Mesenchymal stem cell (in vitro differentiated cells and primary cell): ENCODE results near the gene PRRC2C.

Experiments
- DNase-seq: peaks from one replicate; pipeline ENCODE4 v3.0.0-alpha.2; 2013
- H2AFZ ChIP-seq: one replicate; pipeline ENCODE4 v1.6.1; 2013; ENCODE audit warnings: low read depth, mild to moderate bottlenecking, control low read depth, inconsistent platforms, low read length, moderate library complexity
- H2AK5ac ChIP-seq: 2 replicates; pipeline ENCODE4 v1.6.1; 2013; ENCODE audit warnings: low read length, moderate library complexity, mild to moderate bottlenecking, inconsistent platforms; ENCODE audit not compliant: severe bottlenecking
- H2BK120ac ChIP-seq: one replicate; pipeline ENCODE4 v1.6.1; 2013; ENCODE audit warnings: low read depth, mild to moderate bottlenecking, inconsistent platforms, low read length, moderate library complexity
- H2BK12ac ChIP-seq, 2 experiments: one replicate each; pipeline ENCODE4 v1.6.1; 2013; ENCODE audit warnings: inconsistent platforms in 2 of 2, low read length in 2 of 2, mild to moderate bottlenecking in 2 of 2, moderate library complexity in 2 of 2, control low read depth in 1 of 2
- H2BK15ac ChIP-seq: one replicate; pipeline ENCODE4 v1.6.1; 2013; ENCODE audit warnings: mild to moderate bottlenecking, low read depth, inconsistent platforms; ENCODE audit not compliant: poor library complexity, severe bottlenecking
- H2BK5ac ChIP-seq: 2 replicates; pipeline ENCODE4 v1.6.1; 2013; ENCODE audit warnings: low read depth, mild to moderate bottlenecking, low read length, control low read depth, inconsistent platforms; ENCODE audit not compliant: poor library complexity, severe bottlenecking
- H3K14ac ChIP-seq, 2 experiments: one replicate each; pipeline ENCODE4 v1.6.1; 2013; ENCODE audit warnings: inconsistent platforms in 2 of 2, low read length in 2 of 2, control low read depth in 1 of 2, mild to moderate bottlenecking in 1 of 2, moderate library complexity in 1 of 2
- H3K18ac ChIP-seq, 2 experiments: one replicate each; pipeline ENCODE4 v1.6.1; 2013; ENCODE audit warnings: inconsistent platforms in 2 of 2, low read length in 2 of 2, control low read depth in 1 of 2, low read depth in 1 of 2, mild to moderate bottlenecking in 1 of 2
- H3K23ac ChIP-seq, 2 experiments: one replicate each; pipeline ENCODE4 v1.6.1; 2013; ENCODE audit warnings: inconsistent platforms in 2 of 2, low read length in 2 of 2, mild to moderate bottlenecking in 2 of 2, moderate library complexity in 2 of 2, control low read depth in 1 of 2
- H3K27ac ChIP-seq: 2 replicates; pipeline ENCODE4 v1.5.1; 2013; ENCODE audit warnings: mild to moderate bottlenecking, moderate library complexity, low read length, control low read depth, inconsistent platforms; ENCODE audit not compliant: poor library complexity, severe bottlenecking
- H3K27me3 ChIP-seq, 2 experiments: 2 replicates each; pipeline versions ENCODE4 v1.6.1 to v1.7.0; 2013; ENCODE audit warnings: low read length in 2 of 2, mild to moderate bottlenecking in 2 of 2, moderate library complexity in 2 of 2, control low read depth in 1 of 2, inconsistent platforms in 1 of 2; ENCODE audit not compliant: control insufficient read depth in 1 of 2, insufficient read depth in 1 of 2
- H3K36me3 ChIP-seq, 2 experiments: 2 replicates each; pipeline versions ENCODE4 v1.6.1 to v1.7.0; 2013; ENCODE audit warnings: low read length in 2 of 2, control low read depth in 1 of 2, inconsistent platforms in 1 of 2, low read depth in 1 of 2, mild to moderate bottlenecking in 1 of 2; ENCODE audit not compliant: insufficient read depth in 2 of 2, control insufficient read depth in 1 of 2
- H3K4ac ChIP-seq, 2 experiments: one replicate each; pipeline ENCODE4 v1.6.1; 2013; ENCODE audit warnings: inconsistent platforms in 2 of 2, low read length in 2 of 2, mild to moderate bottlenecking in 2 of 2, moderate library complexity in 2 of 2, control low read depth in 1 of 2, low read depth in 1 of 2
- H3K4me1 ChIP-seq: 2 replicates; pipeline ENCODE4 v1.6.1; 2013; ENCODE audit warnings: low read depth, low read length, control low read depth; ENCODE audit not compliant: control insufficient read depth, insufficient read depth
- H3K4me2 ChIP-seq: 2 replicates; pipeline ENCODE4 v1.6.1; 2013; ENCODE audit warnings: low read length, mild to moderate bottlenecking, inconsistent platforms; ENCODE audit not compliant: poor library complexity, severe bottlenecking
- H3K4me3 ChIP-seq, 2 experiments: 2 replicates each; pipeline versions ENCODE4 v1.5.1 to v1.7.0; 2013; ENCODE audit warnings: low read length in 2 of 2, mild to moderate bottlenecking in 2 of 2, control low read depth in 1 of 2, low read depth in 1 of 2; ENCODE audit not compliant: insufficient read depth in 1 of 2
- H3K79me1 ChIP-seq: replicated peaks from 2 replicates; pipeline ENCODE4 v1.6.1; 2013; ENCODE audit warnings: mild to moderate bottlenecking, control low read depth, low read length, inconsistent platforms; ENCODE audit not compliant: poor library complexity, severe bottlenecking
- H3K9ac ChIP-seq: 2 replicates; pipeline ENCODE4 v1.7.0; 2013; ENCODE audit warnings: mild to moderate bottlenecking, low read length, moderate library complexity
- H3K9me3 ChIP-seq: 2 replicates; pipeline ENCODE4 v1.7.0; 2013; ENCODE audit warnings: mild to moderate bottlenecking, low read length; ENCODE audit not compliant: control insufficient read depth
- H4K8ac ChIP-seq: one replicate; pipeline ENCODE4 v1.6.1; 2013; ENCODE audit warnings: inconsistent platforms, mild to moderate bottlenecking, low read length, moderate library complexity
- H4K91ac ChIP-seq: one replicate; pipeline ENCODE4 v1.6.1; 2013; ENCODE audit warnings: mild to moderate bottlenecking, low read length, inconsistent platforms
- WGBS: methylation state at CpG from one replicate; pipeline ENCODE4 v1.1.7; 2013; ENCODE audit warnings: mixed read lengths; 5-methylcytosine and 5-hydroxymethylcytosine counted together

Gene PRRC2C

GRCh38 chr1:171446386-171446785, 38.9 kb upstream of the PRRC2C start:
- Histone ChIP-seq H3K4me2 (no peak overlapping the region), H3K9ac (no peak overlapping the region), H4K91ac (no peak overlapping the region), H2BK120ac (no peak overlapping the region), H3K14ac (no peak overlapping the region), H3K4ac (no peak overlapping the region), H3K79me1 (no peaks in the 10 kb centered on the region), H2BK15ac (no peak overlapping the region), H3K36me3 (no peaks in the 10 kb centered on the region), H2AK5ac (no peak overlapping the region), H2BK5ac (no peak overlapping the region), H3K4me1 (no peaks in the 10 kb centered on the region), H3K4me3 (no peak overlapping the region), H3K27me3 (no peaks in the 10 kb centered on the region), H3K9me3 (no peaks in the 10 kb centered on the region), H4K8ac (no peak overlapping the region), H3K23ac (no peak overlapping the region), H3K27ac (no peak overlapping the region), H2AFZ (no peak overlapping the region), H2BK12ac (no peak overlapping the region), H3K18ac (no peak overlapping the region)
- DNase-seq, result no peak

DNA sequence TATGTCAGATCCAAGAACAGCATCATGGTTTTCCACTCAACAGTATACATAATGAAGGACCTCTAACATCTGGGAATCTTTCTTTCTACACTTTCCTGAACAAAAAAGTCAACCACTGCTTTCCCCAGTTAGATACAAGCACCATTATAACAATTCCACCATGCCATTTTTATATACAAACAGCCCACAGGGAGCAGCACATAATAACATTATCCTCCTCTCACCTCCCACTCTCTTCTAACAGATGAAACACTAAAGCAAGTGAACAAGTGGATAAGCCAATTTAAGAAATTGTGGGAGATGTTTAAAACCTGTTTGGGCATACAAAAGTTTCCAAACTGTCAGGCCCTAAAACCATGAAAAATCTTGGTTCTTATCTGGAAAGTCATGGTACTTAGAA, 29.4 kb upstream of the PRRC2C start:
- Histone ChIP-seq H3K14ac (no peak overlapping the region), H3K27ac (no peak overlapping the region), H2AK5ac (no peak overlapping the region), H3K18ac (no peak overlapping the region), H2BK120ac (no peak overlapping the region), H4K8ac (no peak overlapping the region), H3K4me1 (no peaks in the 10 kb centered on the region), H2BK15ac (no peak overlapping the region), H3K4me2 (no peak overlapping the region), H3K4ac (no peak overlapping the region), H4K91ac (no peak overlapping the region), H3K9me3 (no peaks in the 10 kb centered on the region), H3K79me1 (no peaks in the 10 kb centered on the region), H3K4me3 (no peak overlapping the region), H3K36me3 (no peaks in the 10 kb centered on the region), H2BK12ac (no peak overlapping the region), H2AFZ (no peak overlapping the region), H3K9ac (no peak overlapping the region), H3K23ac (no peak overlapping the region), H2BK5ac (no peak overlapping the region), H3K27me3 (no peaks in the 10 kb centered on the region)
- no peak for DNase-seq

DNA sequence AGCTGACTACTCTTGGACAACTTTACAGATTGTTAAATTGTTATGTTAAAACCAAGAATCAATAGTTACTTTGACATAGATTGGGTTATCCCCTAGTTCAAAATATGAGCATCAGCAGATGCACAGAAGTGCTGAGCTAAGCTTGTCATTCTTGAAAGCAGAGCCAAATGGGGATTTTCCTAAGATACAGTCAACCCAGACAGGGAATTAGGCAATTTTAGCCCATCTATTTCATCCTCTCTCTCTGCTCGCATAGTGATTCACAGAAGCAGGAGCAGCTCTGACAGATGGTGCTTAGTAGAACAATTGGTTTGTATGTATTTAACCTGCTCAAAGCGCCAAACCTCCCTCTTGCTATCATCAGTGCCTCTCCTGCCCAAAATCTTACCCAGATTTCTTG, 27.9 kb upstream of the PRRC2C start:
- no peaks in the 10 kb centered on the region for H3K4me1 ChIP-seq
- no CpG with 5 or more reads among the region's 2 CpGs for WGBS
- no peaks in the 10 kb centered on the region for H3K79me1 ChIP-seq
- H3K18ac ChIP-seq, result no peak overlapping the region
- H2AFZ ChIP-seq, result no peak overlapping the region
- H3K36me3 ChIP-seq, result no peaks in the 10 kb centered on the region
- no peak overlapping the region for H3K14ac ChIP-seq
- no peak overlapping the region for H2AK5ac ChIP-seq
- H3K27me3 ChIP-seq, result no peaks in the 10 kb centered on the region
- no peak overlapping the region for H3K4me3 ChIP-seq
- no peak overlapping the region for H3K4me2 ChIP-seq
- H3K9me3 ChIP-seq, result no peaks in the 10 kb centered on the region
- H3K23ac ChIP-seq, result no peak overlapping the region
- H2BK5ac ChIP-seq, result no peak overlapping the region
- no peak overlapping the region for H4K8ac ChIP-seq
- peak overlapping the region; percentile 25 for H3K9ac ChIP-seq
- no peak overlapping the region for H3K27ac ChIP-seq
- no peak overlapping the region for H2BK12ac ChIP-seq
- H4K91ac ChIP-seq, result no peak overlapping the region
- no peak overlapping the region for H3K4ac ChIP-seq
- H2BK120ac ChIP-seq, result no peak overlapping the region
- H2BK15ac ChIP-seq, result no peak overlapping the region
- no peak for DNase-seq

- no peaks in the 10 kb centered on the region for H3K36me3 ChIP-seq
These were observed 25.2 kb upstream of the PRRC2C start for GRCh38 chr1:171460018-171460620.

More at GRCh38 chr1:171460018-171460620, 25.2 kb upstream of the PRRC2C start:
- Histone ChIP-seq H3K79me1 (no peaks in the 10 kb centered on the region), H4K8ac (no peak overlapping the region), H3K9ac (no peak overlapping the region), H3K4ac (no peak overlapping the region), H3K4me2 (no peak overlapping the region), H3K27me3 (no peaks in the 10 kb centered on the region), H2BK120ac (no peak overlapping the region), H3K14ac (no peak overlapping the region), H2BK5ac (no peak overlapping the region), H3K9me3 (no peaks in the 10 kb centered on the region), H3K27ac (no peak overlapping the region), H3K18ac (no peak overlapping the region), H2BK15ac (no peak overlapping the region), H3K4me3 (no peak overlapping the region), H2BK12ac (no peak overlapping the region), H2AFZ (no peak overlapping the region), H4K91ac (no peak overlapping the region), H3K4me1 (no peaks in the 10 kb centered on the region), H2AK5ac (no peak overlapping the region), H3K23ac (no peak overlapping the region)
- no peak for DNase-seq
- 65% methylated on average over 4 of the region's 4 CpGs for WGBS
